D721Med (cell line): ENCODE results near the gene ZWINT.

Experiments used
- DNase-seq: peaks from one replicate; pipeline ENCODE4 v3.0.0; 2011; ENCODE audit warnings: low spot score; ENCODE audit not compliant: insufficient read length
- FAIRE-seq: peaks from 2 replicates; lab custom pipeline; 2011; peaks lifted over from hg19 to GRCh38; lab: Jason Lieb, UNC
- TF ChIP-seq, protein P1 (sequence below): IDR thresholded peaks from 2 replicates; pipeline ENCODE4 v1.5.1; 2012; ENCODE audit warnings: mild to moderate bottlenecking, control low read depth; ENCODE audit not compliant: insufficient read depth; ENCODE audit errors: missing control alignments

The ZWINT gene

DNA sequence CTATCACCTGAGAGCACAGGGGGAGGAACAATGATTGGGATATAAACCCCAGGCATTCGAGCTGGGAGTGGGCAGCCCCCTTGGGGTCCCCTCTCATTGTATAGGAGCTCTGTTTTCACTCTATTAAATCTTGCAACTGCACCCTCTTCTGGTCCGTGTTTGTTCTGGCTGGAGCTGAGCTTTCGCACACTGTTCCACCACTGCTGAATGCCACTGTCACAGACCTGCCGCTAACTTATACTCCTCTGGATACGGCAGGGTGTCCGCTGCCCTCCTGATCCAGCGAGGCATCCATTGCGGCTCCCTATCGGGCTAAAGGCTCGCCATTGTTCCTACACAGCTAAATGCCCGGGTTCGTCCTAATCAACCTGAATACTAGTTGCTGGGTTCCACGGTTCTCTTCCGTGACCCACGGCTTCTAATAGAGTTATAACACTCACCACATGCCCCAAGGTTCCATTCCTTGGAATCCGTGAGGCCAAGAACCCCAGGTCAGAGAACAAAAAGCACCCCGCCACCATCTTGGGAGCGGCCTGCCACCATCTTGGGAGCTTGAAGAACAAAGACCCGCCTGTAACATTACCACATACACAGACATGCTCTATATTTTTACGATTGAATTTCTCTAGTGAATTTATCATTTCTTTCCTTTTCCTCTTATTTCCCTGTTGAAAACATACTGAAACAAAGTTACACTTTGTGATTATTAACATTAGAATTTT, 9.0 kb downstream of the ZWINT start:
- TF ChIP-seq, protein P1, sequence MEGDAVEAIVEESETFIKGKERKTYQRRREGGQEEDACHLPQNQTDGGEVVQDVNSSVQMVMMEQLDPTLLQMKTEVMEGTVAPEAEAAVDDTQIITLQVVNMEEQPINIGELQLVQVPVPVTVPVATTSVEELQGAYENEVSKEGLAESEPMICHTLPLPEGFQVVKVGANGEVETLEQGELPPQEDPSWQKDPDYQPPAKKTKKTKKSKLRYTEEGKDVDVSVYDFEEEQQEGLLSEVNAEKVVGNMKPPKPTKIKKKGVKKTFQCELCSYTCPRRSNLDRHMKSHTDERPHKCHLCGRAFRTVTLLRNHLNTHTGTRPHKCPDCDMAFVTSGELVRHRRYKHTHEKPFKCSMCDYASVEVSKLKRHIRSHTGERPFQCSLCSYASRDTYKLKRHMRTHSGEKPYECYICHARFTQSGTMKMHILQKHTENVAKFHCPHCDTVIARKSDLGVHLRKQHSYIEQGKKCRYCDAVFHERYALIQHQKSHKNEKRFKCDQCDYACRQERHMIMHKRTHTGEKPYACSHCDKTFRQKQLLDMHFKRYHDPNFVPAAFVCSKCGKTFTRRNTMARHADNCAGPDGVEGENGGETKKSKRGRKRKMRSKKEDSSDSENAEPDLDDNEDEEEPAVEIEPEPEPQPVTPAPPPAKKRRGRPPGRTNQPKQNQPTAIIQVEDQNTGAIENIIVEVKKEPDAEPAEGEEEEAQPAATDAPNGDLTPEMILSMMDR = no peak
- DNase-seq (no peak), FAIRE-seq (no peak)

DNA sequence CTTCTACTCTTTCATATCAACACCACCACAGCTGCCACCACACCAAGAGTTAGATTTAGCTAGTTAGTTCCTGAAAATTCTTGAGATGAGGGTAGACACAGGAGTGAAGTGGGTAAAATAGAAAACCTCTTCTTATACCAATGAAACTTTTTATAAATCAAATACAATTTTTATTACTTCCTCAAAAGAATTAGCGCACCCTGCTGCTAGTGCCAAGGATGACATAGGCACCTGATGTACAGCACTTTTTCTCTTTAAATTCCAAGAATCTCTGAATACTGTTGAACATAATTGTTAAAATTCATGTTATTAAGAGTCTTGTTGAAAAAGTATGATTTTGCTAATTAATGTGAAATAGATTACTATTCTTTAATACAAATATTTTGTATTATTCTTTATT, 11.4 kb downstream of the ZWINT start:
- DNase-seq (no peak), FAIRE-seq (no peak)
- TF ChIP-seq, protein P1 = peak; percentile 1

DNA sequence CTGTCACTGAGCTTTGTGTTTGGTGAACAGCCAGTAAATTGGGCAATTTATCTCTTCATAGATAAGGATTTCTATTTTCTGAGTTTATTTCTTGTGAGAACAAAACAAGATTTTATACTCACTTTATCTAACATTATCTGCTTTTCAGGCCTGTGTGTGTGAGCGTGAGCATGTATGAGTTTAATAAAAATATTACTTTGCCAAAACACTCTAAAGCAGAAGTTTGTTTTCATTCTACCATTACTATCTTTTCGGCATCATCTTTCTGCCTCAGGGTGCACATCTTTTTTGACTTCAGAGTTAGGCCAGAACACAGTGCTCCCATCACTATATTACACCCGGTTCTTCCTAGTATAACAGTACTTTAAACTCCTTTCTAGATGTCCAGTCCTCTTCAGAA, 13.0 kb downstream of the ZWINT start:
- TF ChIP-seq, protein P1 = no peak
- FAIRE-seq (no peak), DNase-seq (no peak)

DNA sequence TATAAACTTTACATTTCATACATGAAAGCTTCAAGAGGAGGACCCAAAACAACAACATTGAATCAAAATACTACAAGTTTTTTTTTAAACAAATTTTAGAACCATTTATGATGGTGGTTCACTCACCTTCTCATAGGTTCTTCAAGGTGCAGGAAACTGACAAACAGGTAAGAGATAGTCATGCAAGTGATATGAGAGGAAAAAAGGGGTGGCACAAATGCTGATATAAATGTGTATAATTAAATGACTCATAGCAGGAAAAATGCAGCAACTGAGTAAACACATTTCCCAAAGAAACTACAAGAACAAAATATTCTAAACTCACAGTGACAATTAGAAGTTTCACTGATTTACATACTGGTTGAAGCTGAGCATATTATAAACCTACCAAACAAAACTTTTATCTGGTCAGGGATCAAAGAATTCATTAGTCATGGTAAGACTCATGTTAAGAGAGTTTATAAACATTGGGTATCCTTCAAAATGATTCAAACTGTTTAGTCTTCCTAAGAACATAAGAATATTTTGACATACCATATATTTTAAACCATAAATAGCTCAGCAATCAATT, 14.1 kb downstream of the ZWINT start:
- DNase-seq (no peak), FAIRE-seq (no peak)
- TF ChIP-seq, protein P1 = no peak

DNA sequence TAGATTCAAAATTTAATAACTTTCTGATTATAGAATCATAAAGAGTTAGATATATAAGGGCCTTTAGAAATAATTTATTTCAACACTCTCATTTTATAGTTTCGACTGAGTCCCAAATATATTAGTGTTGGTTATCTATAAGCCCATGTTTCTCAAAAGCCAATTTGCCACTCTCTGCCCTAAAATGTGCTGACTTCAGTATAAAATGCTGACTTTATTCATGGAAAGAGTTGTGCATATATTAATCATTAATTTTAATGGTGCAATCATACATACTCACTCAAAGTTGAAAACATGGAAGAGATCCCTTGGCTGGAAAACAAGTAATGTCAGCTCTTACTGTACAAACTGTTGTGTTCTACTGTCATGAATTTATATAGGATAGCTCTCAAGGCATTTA, 19.4 kb downstream of the ZWINT start:
- TF ChIP-seq, protein P1 = no peak
- FAIRE-seq (no peak), DNase-seq (no peak)

DNA sequence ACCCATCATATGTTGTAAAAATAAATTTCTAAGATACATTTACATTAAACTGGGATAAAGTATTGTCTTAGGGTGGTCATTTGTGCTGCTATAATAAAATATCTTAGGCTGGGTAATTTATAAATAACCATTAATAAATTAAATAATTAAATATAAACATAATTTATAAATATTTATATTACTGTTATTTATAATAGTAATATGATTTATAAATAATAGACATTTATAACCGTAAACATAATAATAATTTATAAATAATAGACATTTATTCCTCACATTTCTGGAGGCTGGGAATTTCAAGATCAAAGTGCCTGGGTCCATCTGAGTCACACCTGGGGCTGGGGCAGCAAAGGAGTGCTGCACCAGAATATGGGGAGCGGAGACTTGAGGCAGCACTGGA, 31.1 kb downstream of the ZWINT start:
- FAIRE-seq (no peak), DNase-seq (no peak)
- TF ChIP-seq, protein P1 = no peak

DNA sequence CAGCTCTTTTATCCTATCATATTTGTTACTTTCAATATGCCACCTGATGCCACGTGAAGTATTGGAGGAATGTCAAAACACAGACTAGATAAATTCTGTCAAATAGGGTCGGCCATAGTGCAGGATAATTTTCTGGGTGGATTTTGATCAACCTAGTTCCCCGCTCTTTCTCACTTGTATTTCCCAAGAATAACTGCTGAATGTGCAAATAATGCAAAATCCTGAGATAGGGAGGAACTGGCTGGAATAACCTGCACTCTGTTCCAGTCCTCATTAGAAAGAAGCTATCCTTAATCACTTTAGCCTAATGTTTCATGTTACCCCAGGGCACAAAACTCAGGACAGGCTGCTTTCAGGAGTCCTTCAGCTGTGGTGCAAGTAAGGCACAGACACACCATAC, 33.9 kb downstream of the ZWINT start:
- TF ChIP-seq, protein P1 = no peak
- FAIRE-seq (no peak), DNase-seq (no peak)
